Body of pancreas (tissue), 4 donors: Measurements from ENCODE around the gene NBEA.

ENCODE experiments used
- POLR2A ChIP-seq, 3 donors: fragments of 450-650 bp; IDR thresholded peaks; one replicate each; pipeline ENCODE4 v1.6.1; 2016; ENCODE audit warnings: antibody characterized with exemption in 3 of 3, mild to moderate bottlenecking in 2 of 3
- TF ChIP-seq, protein P1 (sequence below), 7 experiments: fragments of 450-650 bp in 4 of 7; fragments of 200-600 bp in 3 of 7; sonication (generic) in 3 of 7; IDR thresholded peaks; one replicate each; pipeline ENCODE4 v1.5.1; 2016 to 2019; ENCODE audit warnings: antibody characterized with exemption in 7 of 7

- TF ChIP-seq, protein P1, sequence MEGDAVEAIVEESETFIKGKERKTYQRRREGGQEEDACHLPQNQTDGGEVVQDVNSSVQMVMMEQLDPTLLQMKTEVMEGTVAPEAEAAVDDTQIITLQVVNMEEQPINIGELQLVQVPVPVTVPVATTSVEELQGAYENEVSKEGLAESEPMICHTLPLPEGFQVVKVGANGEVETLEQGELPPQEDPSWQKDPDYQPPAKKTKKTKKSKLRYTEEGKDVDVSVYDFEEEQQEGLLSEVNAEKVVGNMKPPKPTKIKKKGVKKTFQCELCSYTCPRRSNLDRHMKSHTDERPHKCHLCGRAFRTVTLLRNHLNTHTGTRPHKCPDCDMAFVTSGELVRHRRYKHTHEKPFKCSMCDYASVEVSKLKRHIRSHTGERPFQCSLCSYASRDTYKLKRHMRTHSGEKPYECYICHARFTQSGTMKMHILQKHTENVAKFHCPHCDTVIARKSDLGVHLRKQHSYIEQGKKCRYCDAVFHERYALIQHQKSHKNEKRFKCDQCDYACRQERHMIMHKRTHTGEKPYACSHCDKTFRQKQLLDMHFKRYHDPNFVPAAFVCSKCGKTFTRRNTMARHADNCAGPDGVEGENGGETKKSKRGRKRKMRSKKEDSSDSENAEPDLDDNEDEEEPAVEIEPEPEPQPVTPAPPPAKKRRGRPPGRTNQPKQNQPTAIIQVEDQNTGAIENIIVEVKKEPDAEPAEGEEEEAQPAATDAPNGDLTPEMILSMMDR (IDR thresholded peaks at IDR 0.05), result no peak
- TF ChIP-seq POLR2A (IDR thresholded peaks at IDR 0.05), result no peak
Observed at GRCh38 chr13:35498231-35498630, 556.2 kb downstream of the NBEA start.
